Measurements from ENCODE around the gene SOD3.
A peak's percentile ranks its signal among the peaks of the same experiment; 100 is the strongest.

SOD3 gene

GRCh38 chr4:24794916-24795665, at the start of gene SOD3:
SOD3 (plus strand) TSS chr4:24795573; CDS start chr4:24799522, 3,949 bp downstream.
- TF ChIP-seq CTCF (IDR thresholded peaks at IDR 0.05; ENCODE audit: low read depth, low read length, missing control alignments) = no peak
- in situ Hi-C loops (cut with HindIII; ENCODE audit: low sequenced_read_pairs) = no loop called here
- peak within 1 kb of the TSS; percentile 22 for H3K4me3 ChIP-seq (ENCODE audit: low read depth, low read length)
- peak; percentile 39 for DNase-seq (ENCODE audit: low read depth)

DNA sequence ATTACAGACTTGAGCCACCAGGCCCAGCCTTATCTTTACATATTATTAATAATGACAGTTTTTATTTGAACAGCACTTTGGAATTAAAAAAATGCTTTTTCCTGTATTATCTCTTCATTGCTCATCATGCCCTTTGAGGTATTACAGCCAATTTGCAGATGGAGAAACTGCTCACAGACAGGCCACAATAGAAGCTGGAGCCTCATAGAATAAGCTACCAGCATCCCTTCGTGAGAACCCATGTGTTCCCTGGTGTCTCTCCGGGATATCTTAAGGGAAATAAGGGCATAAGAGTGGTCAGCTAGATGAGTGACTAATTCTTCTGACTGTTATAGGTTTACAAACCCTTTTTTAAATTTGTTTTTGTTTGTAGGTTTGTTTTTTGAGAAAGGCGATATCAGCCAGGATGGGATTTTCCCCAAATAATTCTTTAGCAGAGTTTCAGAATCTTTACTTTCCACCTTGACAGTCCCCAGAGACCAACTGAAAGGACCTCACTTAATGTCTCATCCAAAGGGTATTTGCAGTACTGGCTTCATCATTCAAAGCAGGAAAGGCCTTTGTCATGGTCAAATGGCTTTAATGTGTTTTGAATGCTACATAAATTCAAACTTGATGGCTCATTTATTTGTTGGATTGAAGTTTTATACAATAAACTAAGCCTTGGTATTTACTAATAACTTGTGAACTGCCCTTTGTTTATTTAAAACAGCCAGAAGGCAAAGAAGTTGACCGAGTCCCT, 48.0 kb upstream of the SOD3 start:
- no peak for DNase-seq (ENCODE audit: low read depth)
- in situ Hi-C loops (cut with HindIII; ENCODE audit: low sequenced_read_pairs) = no loop called here
- H3K4me3 ChIP-seq (ENCODE audit: low read depth, low read length) = no peak overlapping the region
- TF ChIP-seq CTCF (IDR thresholded peaks at IDR 0.05; ENCODE audit: low read depth, low read length, missing control alignments) = no peak

- TF ChIP-seq CTCF (IDR thresholded peaks at IDR 0.05; ENCODE audit: low read depth, low read length, missing control alignments) = no peak
- in situ Hi-C loops (cut with HindIII; ENCODE audit: low sequenced_read_pairs) = no loop called here
- no peak overlapping the region for H3K4me3 ChIP-seq (ENCODE audit: low read depth, low read length)
- DNase-seq (ENCODE audit: low read depth) = no peak
Observed at GRCh38 chr4:24748023-24748422, 47.4 kb upstream of the SOD3 start.

DNA sequence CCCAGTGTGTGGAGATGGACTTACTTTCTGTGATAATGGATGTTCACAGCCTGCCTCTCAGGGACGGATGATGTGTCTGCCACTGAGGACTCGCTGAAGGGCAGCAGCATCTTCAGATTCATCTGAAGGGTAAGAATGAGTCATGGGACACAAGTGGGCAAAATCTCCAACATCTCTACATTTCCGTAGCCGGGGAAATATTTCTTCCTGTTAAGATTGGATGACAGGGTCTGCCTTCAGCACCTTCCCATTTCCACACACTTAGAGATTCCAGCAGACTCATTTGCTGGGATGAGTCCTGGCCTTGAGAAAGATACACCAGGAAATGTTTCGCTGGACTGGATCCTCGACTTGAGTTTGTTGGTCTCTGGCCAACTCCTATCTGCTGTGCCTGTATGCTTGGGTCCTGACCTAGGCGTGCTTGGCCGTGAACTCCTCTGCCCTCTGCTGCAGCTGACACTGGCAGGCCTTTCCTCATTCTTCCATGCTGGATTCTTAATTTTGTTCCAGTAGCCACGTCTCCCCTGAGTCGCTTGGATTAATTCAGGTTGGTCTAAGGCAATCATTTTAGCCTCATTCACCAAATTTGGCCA, 46.5 kb upstream of the SOD3 start:
- in situ Hi-C loops (cut with HindIII; ENCODE audit: low sequenced_read_pairs) = no loop called here
- H3K4me3 ChIP-seq (ENCODE audit: low read depth, low read length) = no peak overlapping the region
- no peak for DNase-seq (ENCODE audit: low read depth)
- TF ChIP-seq CTCF (IDR thresholded peaks at IDR 0.05; ENCODE audit: low read depth, low read length, missing control alignments) = no peak

DNA sequence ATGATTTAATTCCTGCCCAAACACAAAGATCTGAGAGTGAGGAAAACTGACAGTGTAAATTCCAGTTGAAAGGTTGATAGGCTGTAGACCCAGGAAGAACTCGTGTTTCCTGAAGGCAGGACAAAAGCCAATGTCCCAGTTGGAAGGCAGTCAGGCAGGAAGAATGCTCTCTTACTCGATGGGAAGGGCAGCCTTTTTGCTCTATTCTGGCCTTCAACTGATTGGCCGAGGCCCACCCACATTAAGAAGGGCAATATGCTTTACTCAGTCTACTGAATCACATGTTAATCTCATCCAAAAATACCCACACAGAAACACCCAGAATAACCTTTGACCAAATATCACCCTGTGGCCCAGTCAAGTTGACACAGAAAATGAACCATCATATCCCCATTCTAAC, 45.3 kb upstream of the SOD3 start:
- in situ Hi-C loops (cut with HindIII; ENCODE audit: low sequenced_read_pairs) = no loop called here
- DNase-seq (ENCODE audit: low read depth) = no peak
- TF ChIP-seq CTCF (IDR thresholded peaks at IDR 0.05; ENCODE audit: low read depth, low read length, missing control alignments) = no peak

DNA sequence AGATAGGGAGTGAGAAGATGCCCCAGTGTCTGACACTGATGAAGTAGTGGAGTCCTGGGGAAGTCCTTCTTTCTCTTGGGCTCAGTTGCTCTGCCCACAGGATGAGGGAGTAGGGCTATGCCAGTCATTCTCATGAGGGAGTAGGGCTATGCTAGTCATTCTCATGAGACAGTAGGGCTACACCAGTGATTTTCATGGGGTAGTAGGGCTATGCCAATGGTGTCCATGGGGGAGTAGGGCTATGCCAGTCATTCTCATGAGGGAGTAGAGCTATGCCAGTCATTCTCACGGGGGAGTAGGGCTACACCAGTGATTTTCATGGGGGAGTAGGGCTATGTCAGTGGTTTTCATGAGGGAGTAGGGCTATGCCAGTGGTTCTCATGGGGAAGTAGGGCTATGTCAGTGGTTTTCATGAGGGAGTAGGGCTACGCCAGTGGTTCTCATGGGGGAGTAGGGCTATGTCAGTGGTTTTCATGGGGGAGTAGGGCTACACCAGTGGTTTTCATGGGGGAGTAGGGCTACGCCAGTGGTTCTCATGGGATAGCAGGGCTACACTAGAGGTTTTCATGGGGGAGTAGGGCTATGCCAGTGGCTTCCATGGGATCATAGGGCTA, 43.3 kb upstream of the SOD3 start:
- no peak for TF ChIP-seq CTCF (IDR thresholded peaks at IDR 0.05; ENCODE audit: low read depth, low read length, missing control alignments)
- DNase-seq (ENCODE audit: low read depth) = no peak
- in situ Hi-C loops (cut with HindIII; ENCODE audit: low sequenced_read_pairs) = no loop called here
- no peak overlapping the region for H3K4me3 ChIP-seq (ENCODE audit: low read depth, low read length)

More for the DNA sequence above, 45.3 kb upstream of the SOD3 start:
- no peak overlapping the region for H3K4me3 ChIP-seq (ENCODE audit: low read depth, low read length)
